Hepatocyte (in vitro differentiated cells): ENCODE measurements around the gene TBC1D5. TPM values are rescaled to one million over a fixed set of nuclear protein-coding genes. Genes with fewer than 3 reads are reported as not detected.

Experiments
- DNase-seq: peaks from one replicate; pipeline ENCODE4 v3.0.0-alpha.2; 2016; ENCODE audit warnings: low spot score
- H2AFZ ChIP-seq: fragments of 200-600 bp; sonication (generic); 2 replicates; pipeline ENCODE4 v1.6.0; 2016; ENCODE audit warnings: antibody characterized with exemption, mild to moderate bottlenecking
- H3K27ac ChIP-seq: fragments of 200-600 bp; sonication (generic); 2 replicates; pipeline ENCODE4 v1.5.1; 2016; ENCODE audit warnings: mild to moderate bottlenecking
- H3K27me3 ChIP-seq: fragments of 200-600 bp; sonication (generic); 2 replicates; pipeline ENCODE4 v1.6.1; 2016
- H3K36me3 ChIP-seq: fragments of 200-600 bp; sonication (generic); replicated peaks from 2 replicates; pipeline ENCODE4 v1.5.1; 2016; ENCODE audit warnings: low read depth; ENCODE audit not compliant: insufficient read depth
- H3K4me1 ChIP-seq: fragments of 200-600 bp; sonication (generic); 2 replicates; pipeline ENCODE4 v1.5.1; 2016; ENCODE audit warnings: mild to moderate bottlenecking, moderate library complexity; ENCODE audit not compliant: insufficient read depth
- H3K4me2 ChIP-seq: fragments of 200-600 bp; sonication (generic); 2 replicates; pipeline ENCODE4 v1.6.0; 2016
- H3K4me3 ChIP-seq: fragments of 200-600 bp; sonication (generic); 2 replicates; pipeline ENCODE4 v1.5.1; 2016; ENCODE audit warnings: mild to moderate bottlenecking
- H3K79me2 ChIP-seq: fragments of 200-600 bp; sonication (generic); 2 replicates; pipeline ENCODE4 v1.6.0; 2017; ENCODE audit warnings: mild to moderate bottlenecking
- H3K9me2 ChIP-seq: fragments of 200-600 bp; sonication (generic); replicated peaks from 2 replicates; pipeline ENCODE4 v1.6.0; 2017; ENCODE audit warnings: mild to moderate bottlenecking; ENCODE audit not compliant: insufficient read depth
- H3K9me3 ChIP-seq: fragments of 200-600 bp; sonication (generic); 2 replicates; pipeline ENCODE4 v1.5.1; 2016; ENCODE audit warnings: low read depth, mild to moderate bottlenecking
- H4K20me1 ChIP-seq: fragments of 200-600 bp; sonication (generic); 2 replicates; pipeline ENCODE4 v1.6.0; 2016; ENCODE audit warnings: mild to moderate bottlenecking; ENCODE audit not compliant: insufficient read depth, poor library complexity, severe bottlenecking
- EZH2 ChIP-seq: fragments of 200-600 bp; sonication (generic); IDR thresholded peaks from 2 replicates; pipeline ENCODE4 v1.6.1; 2016; ENCODE audit warnings: antibody characterized with exemption, mild to moderate bottlenecking, borderline replicate concordance
- EZH2phosphoT487 ChIP-seq: fragments of 200-600 bp; sonication (generic); IDR thresholded peaks from one replicate; pipeline ENCODE4 v1.6.1; 2018; ENCODE audit warnings: antibody characterized with exemption, mild to moderate bottlenecking, low read depth, moderate library complexity; ENCODE audit not compliant: unreplicated experiment, severe bottlenecking
- WGBS: methylation state at CpG from one replicate; pipeline ENCODE4 v1.1.6; 2016; ENCODE audit warnings: low lambda C conversion rate; ENCODE audit errors: missing lambda C conversion rate; 5-methylcytosine and 5-hydroxymethylcytosine counted together
- polyA plus RNA-seq: library from polyadenylated mRNA; unstranded; fragments of >200 nt; fragmentation: Nextera tagmentation; extraction: Ambion mirVana; gene quantifications from 2 replicates; pipeline ENCODE4 v1.2.1, GENCODE V29; 2016
- total RNA-seq: library from RNA; depleted of rRNA; stranded (reverse); fragments of >200 nt; gene quantifications from 2 replicates; pipeline ENCODE4 v1.2.3, GENCODE V29; 2014
- TF ChIP-seq, protein P1 (sequence below): fragments of 200-600 bp; sonication (generic); IDR thresholded peaks from 2 replicates; pipeline ENCODE4 v1.5.1; 2016; ENCODE audit warnings: antibody characterized with exemption, mild to moderate bottlenecking; ENCODE audit not compliant: poor library complexity

Gene TBC1D5
- total and polyA plus RNA-seq, 2 experiments from 2014 or later, result 17.0 to 64.2 TPM

DNA sequence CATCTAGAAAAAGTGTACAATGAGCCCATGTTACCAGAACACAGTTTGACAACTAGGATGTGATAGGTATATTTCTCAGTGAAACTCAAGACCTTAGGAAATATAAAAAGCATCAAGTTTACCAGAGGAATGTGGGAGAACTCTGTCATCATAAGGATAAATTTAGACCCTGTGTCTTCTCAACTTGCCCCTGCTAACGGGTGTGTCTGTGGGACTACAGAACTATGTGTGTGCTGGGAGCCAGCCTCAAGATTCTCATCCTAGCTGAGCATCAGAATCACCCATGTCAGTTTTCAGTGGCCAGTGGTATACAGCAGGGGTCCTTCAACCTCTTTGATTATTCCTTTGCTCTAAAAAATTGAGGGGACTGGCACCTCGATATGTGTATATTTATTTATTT is 464.4 kb downstream of the TBC1D5 start:
- no peaks in the 10 kb centered on the region for H3K27me3 ChIP-seq
- WGBS, result 93% methylated on average over 2 of the region's 2 CpGs
- no peak overlapping the region for H3K4me3 ChIP-seq
- TF ChIP-seq EZH2phosphoT487, result no peak
- TF ChIP-seq, protein P1, sequence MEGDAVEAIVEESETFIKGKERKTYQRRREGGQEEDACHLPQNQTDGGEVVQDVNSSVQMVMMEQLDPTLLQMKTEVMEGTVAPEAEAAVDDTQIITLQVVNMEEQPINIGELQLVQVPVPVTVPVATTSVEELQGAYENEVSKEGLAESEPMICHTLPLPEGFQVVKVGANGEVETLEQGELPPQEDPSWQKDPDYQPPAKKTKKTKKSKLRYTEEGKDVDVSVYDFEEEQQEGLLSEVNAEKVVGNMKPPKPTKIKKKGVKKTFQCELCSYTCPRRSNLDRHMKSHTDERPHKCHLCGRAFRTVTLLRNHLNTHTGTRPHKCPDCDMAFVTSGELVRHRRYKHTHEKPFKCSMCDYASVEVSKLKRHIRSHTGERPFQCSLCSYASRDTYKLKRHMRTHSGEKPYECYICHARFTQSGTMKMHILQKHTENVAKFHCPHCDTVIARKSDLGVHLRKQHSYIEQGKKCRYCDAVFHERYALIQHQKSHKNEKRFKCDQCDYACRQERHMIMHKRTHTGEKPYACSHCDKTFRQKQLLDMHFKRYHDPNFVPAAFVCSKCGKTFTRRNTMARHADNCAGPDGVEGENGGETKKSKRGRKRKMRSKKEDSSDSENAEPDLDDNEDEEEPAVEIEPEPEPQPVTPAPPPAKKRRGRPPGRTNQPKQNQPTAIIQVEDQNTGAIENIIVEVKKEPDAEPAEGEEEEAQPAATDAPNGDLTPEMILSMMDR, result no peak
- TF ChIP-seq EZH2, result no peak
- no peaks in the 10 kb centered on the region for H3K9me2 ChIP-seq
- H2AFZ ChIP-seq, result no peak overlapping the region
- H3K4me1 ChIP-seq, result no peaks in the 10 kb centered on the region
- no peaks in the 10 kb centered on the region for H3K36me3 ChIP-seq
- no peaks in the 10 kb centered on the region for H3K79me2 ChIP-seq
- no peak overlapping the region for H3K27ac ChIP-seq
- no peaks in the 10 kb centered on the region for H4K20me1 ChIP-seq
- H3K4me2 ChIP-seq, result no peak overlapping the region
- DNase-seq, result no peak
- H3K9me3 ChIP-seq, result no peaks in the 10 kb centered on the region

DNA sequence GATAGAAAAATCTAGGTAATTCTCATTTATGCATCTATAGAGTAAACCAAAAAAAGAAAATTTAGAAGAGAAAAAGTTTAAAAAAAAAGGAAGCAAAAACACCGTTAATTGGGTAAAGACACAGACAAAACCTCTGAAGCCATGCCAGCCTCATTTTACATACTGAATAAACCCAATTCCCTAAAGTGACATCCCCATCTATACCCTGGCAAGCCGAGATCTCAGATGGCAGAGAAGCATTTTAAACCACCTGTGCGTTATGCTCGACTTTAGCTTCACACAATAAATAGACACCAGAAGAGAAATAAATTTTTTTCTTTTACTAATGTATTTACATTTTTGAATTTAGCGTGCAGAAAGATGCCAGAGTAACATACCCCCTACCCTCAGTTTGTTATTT is 475.6 kb downstream of the TBC1D5 start:
- Histone ChIP-seq H3K4me3 (no peak overlapping the region), H3K79me2 (no peaks in the 10 kb centered on the region), H3K9me2 (no peaks in the 10 kb centered on the region), H3K27ac (no peak overlapping the region), H4K20me1 (no peaks in the 10 kb centered on the region), H2AFZ (no peak overlapping the region), H3K36me3 (no peaks in the 10 kb centered on the region), H3K4me1 (no peaks in the 10 kb centered on the region), H3K27me3 (no peaks in the 10 kb centered on the region), H3K9me3 (no peaks in the 10 kb centered on the region), H3K4me2 (no peak overlapping the region)
- no peak for DNase-seq
- TF ChIP-seq EZH2 (no peak), EZH2phosphoT487 (no peak)
- TF ChIP-seq, protein P1, result no peak
- WGBS, result 93% methylated on average over 5 of the region's 5 CpGs

DNA sequence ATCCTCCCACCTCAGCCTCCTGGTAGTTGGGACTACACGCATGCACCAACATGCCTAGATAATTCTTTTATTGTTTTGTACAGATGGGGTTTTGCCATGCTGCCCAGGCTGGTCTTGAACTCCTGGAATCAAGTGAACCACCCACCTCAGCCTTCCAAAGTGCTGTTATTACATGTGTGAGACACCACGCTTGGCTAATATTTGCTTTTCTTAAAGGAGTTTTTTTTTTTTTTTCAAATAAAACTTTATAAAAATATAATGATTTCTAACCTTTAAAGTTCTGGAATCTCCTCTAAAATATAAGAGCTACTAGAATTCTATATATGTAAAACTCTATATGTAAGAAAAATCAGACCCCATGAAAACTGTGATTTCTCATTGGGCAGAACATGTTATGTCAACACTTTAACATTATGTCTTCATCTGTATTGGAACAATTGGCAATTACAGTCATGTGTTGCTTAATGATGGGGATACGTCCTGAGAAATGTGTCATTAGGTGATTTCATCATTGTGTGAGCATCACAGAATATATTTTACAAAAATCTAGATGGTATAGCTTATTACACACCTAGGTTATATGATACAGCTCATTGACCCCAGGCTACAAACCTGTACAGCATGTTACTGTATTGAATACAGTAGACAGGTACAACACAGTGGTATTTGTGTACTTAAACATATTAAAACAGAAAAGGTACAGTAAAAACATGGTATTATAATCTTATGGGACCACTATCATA is 480.6 kb downstream of the TBC1D5 start:
- H3K27ac ChIP-seq, result no peak overlapping the region
- H3K9me3 ChIP-seq, result no peaks in the 10 kb centered on the region
- H3K4me1 ChIP-seq, result peaks cover 4% of the 10 kb centered on the region
- no peak overlapping the region for H3K4me2 ChIP-seq
- H3K79me2 ChIP-seq, result no peaks in the 10 kb centered on the region
- WGBS, result 98% methylated on average over 3 of the region's 3 CpGs
- no peak overlapping the region for H2AFZ ChIP-seq
- no peaks in the 10 kb centered on the region for H4K20me1 ChIP-seq
- DNase-seq, result no peak
- H3K27me3 ChIP-seq, result no peaks in the 10 kb centered on the region
- no peak overlapping the region for H3K4me3 ChIP-seq
- TF ChIP-seq EZH2phosphoT487 (no peak), EZH2 (no peak)
- TF ChIP-seq, protein P1, result no peak
- no peaks in the 10 kb centered on the region for H3K36me3 ChIP-seq
- H3K9me2 ChIP-seq, result no peaks in the 10 kb centered on the region
